GM12892 (cell line): ENCODE measurements around the gene KCNJ6.

Source experiments
- POLR2A ChIP-seq: IDR thresholded peaks from 2 replicates; pipeline ENCODE4 v1.6.1; 2011; ENCODE audit warnings: low read depth, low read length, control low read depth
- POLR2AphosphoS5 ChIP-seq: IDR thresholded peaks from 2 replicates; pipeline ENCODE4 v1.6.1; 2011; ENCODE audit warnings: low read depth, low read length, control low read depth

DNA sequence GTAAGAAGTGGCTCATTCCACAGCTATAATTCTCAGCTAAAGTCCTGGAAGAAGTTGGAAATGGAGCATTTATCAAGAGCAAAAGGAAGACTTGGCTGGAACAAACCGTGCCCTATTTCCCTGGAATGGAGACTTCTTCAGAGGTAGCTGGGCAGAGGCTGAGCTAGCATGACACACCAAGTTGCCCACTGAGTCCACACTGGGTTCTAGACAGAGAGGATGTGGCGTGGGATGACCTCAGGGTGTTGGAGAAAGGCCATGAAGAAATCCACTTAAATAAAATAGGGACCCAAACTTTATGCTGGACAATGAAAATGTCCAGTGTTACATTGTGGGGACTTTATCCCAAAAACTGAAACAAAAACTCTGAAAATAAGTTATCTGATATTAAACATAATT is 116.2 kb downstream of the KCNJ6 start:
- TF ChIP-seq POLR2AphosphoS5: no peak
- no peak for TF ChIP-seq POLR2A
